Hepatocyte (in vitro differentiated cells): Measurements from ENCODE around the gene FAM83E.

Experiments
- EZH2 ChIP-seq: fragments of 200-600 bp; sonication (generic); IDR thresholded peaks from 2 replicates; pipeline ENCODE4 v1.6.1; 2016; ENCODE audit warnings: antibody characterized with exemption, mild to moderate bottlenecking, borderline replicate concordance
- TF ChIP-seq, protein P1 (sequence below): fragments of 200-600 bp; sonication (generic); IDR thresholded peaks from 2 replicates; pipeline ENCODE4 v1.5.1; 2016; ENCODE audit warnings: antibody characterized with exemption, mild to moderate bottlenecking; ENCODE audit not compliant: poor library complexity

DNA sequence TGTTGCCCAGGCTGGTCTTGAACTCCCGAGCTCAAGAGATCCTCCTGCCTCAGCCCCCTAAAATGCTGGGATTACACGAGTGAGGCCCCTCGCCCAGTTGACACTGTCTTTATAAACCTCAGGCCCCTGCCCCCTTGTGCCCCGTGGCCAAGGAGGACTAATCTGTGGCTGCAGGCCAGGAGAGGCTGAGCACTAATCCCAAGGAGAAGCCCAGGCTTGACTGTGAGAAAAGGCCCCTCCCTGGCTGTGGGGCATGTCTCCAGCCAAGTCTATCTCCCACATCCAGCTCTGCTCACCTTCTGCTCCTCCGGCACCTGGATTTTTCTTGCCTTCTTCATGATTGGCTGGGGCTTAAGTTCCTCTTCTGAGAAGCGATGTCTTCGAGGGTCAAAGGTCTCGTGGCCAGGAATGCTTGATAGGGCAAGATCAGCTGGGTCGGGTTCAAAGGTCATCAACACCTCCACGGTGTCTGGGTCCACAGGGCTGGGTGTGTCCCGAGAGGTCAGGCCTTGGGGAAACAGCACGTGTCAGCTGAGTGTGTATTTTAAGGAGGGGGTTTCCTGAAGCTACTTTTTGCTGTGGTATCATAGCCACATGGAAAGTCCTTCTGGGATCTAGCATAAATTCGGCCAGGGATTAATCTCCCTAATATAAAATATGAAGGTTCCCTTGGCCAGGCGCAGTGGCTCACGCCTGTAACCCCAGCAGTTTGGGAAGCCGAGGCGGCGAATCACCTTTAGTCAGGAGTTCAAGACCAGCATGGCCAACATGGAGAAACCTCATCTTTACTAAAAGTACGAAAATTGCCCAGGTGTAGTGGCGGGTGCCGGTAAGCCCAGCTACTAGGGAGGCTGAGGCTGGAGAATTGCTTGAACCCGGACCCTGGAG lies 18.5 kb upstream of the FAM83E start:
- TF ChIP-seq, protein P1, sequence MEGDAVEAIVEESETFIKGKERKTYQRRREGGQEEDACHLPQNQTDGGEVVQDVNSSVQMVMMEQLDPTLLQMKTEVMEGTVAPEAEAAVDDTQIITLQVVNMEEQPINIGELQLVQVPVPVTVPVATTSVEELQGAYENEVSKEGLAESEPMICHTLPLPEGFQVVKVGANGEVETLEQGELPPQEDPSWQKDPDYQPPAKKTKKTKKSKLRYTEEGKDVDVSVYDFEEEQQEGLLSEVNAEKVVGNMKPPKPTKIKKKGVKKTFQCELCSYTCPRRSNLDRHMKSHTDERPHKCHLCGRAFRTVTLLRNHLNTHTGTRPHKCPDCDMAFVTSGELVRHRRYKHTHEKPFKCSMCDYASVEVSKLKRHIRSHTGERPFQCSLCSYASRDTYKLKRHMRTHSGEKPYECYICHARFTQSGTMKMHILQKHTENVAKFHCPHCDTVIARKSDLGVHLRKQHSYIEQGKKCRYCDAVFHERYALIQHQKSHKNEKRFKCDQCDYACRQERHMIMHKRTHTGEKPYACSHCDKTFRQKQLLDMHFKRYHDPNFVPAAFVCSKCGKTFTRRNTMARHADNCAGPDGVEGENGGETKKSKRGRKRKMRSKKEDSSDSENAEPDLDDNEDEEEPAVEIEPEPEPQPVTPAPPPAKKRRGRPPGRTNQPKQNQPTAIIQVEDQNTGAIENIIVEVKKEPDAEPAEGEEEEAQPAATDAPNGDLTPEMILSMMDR = no peak
- no peak for TF ChIP-seq EZH2
